GM19467 (cell line): Measurements from ENCODE around the gene CYP1B1.
A peak's percentile ranks its signal among the peaks of the same experiment; 100 is the strongest.
"Not testable (repeated sequence)": the region's sequence is repeated elsewhere in the genome, so short reads cannot be mapped to it uniquely, and the experiment has no call there.

ENCODE experiments used
- ATAC-seq: cut with Tn5 transposase; IDR thresholded peaks from one replicate; pipeline ENCODE4 v1.9.1; 2021; ENCODE audit warnings: mild to moderate bottlenecking, moderate library complexity; ENCODE audit not compliant: unreplicated experiment

CYP1B1 gene

GRCh38 chr2:38037757-38038621 is 38.0 kb downstream of the CYP1B1 start:
- ATAC-seq, result peak; percentile 63

- ATAC-seq, result no peak
These were observed 38.6 kb downstream of the CYP1B1 start for GRCh38 chr2:38037325-38037724.

GRCh38 chr2:38035968-38036367 is 40.0 kb downstream of the CYP1B1 start:
- no peak for ATAC-seq

- no peak for ATAC-seq
These were observed 42.3 kb downstream of the CYP1B1 start for GRCh38 chr2:38033646-38034045.

GRCh38 chr2:38032946-38033345 is 43.0 kb downstream of the CYP1B1 start:
- no peak for ATAC-seq

GRCh38 chr2:38030635-38031355 is 45.2 kb downstream of the CYP1B1 start:
- no peak for ATAC-seq

GRCh38 chr2:38029512-38029911 is 46.4 kb downstream of the CYP1B1 start:
- ATAC-seq, result no peak

GRCh38 chr2:38028829-38029228 is 47.1 kb downstream of the CYP1B1 start:
- no peak for ATAC-seq

- no peak for ATAC-seq
These were observed 49.1 kb downstream of the CYP1B1 start for GRCh38 chr2:38026846-38027245.

GRCh38 chr2:38021589-38021988 is 54.4 kb downstream of the CYP1B1 start:
- ATAC-seq, result no peak

- ATAC-seq, result not testable (repeated sequence)
These were observed 55.4 kb downstream of the CYP1B1 start for GRCh38 chr2:38020359-38021069.

GRCh38 chr2:38017836-38018235 is 58.1 kb downstream of the CYP1B1 start:
- ATAC-seq, result no peak
